ENCODE measurements around the gene MAP6. TPM values are rescaled to one million over a fixed set of nuclear protein-coding genes. Genes with fewer than 3 reads are reported as not detected.
A peak's percentile ranks its signal among the peaks of the same experiment; 100 is the strongest.

MAP6 gene
- total and polyA plus RNA-seq, 10 of the 15 experiments (the other 5 are each of a cell fraction or from before 2014, with no cell fraction given) = 0.06 to 0.19 (median 0.11) TPM; not detected in 5

DNA sequence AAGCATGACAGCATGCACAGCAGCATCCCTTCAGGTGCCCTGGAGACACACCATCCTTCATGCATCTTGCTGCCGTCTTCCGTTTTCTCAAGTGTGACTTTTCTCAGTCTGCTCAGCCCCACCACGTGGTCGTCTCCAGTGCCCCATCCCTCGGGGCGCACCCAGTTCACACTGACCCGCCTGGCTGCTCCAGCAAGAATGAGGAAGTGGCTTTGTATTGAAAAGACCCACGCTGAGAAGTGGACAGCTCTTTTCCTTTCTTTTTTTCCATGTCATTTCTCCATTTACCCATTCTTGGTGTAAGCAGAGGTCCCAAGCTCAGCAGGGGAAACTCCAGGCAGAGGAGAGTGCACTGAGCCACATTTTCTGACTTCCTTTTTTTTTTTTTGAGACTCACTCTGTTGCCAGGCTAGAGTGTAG, 92.3 kb downstream of the MAP6 start (continued):
- no peak for TF ChIP-seq EZH2 (IDR thresholded peaks at IDR 0.05; ENCODE audit: borderline replicate concordance, control insufficient read depth, low read depth, low read length)
- TF ChIP-seq JUND (IDR thresholded peaks at IDR 0.05; ENCODE audit: low read depth, low read length) = no peak
- 0 out of 2 replicates have a peak, but pooled peaks have one; percentile 12 for TF ChIP-seq ATF7 (IDR thresholded peaks at IDR 0.05; ENCODE audit: low read depth)
- no peak for TF ChIP-seq CBFB (IDR thresholded peaks at IDR 0.05; ENCODE audit: low read depth)
- TF ChIP-seq RELA (IDR thresholded peaks at IDR 0.05; ENCODE audit: borderline replicate concordance, partially characterized antibody) = no peak
- no peak for TF ChIP-seq YY1 (IDR thresholded peaks at IDR 0.05; ENCODE audit: low read depth, low read length)
- TF ChIP-seq, protein P1, sequence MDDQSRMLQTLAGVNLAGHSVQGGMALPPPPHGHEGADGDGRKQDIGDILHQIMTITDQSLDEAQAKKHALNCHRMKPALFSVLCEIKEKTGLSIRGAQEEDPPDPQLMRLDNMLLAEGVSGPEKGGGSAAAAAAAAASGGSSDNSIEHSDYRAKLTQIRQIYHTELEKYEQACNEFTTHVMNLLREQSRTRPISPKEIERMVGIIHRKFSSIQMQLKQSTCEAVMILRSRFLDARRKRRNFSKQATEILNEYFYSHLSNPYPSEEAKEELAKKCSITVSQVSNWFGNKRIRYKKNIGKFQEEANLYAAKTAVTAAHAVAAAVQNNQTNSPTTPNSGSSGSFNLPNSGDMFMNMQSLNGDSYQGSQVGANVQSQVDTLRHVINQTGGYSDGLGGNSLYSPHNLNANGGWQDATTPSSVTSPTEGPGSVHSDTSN (IDR thresholded peaks at IDR 0.05; ENCODE audit: insufficient replicate concordance, low read depth, low read length) = no peak
- no peak for TF ChIP-seq STAT3 (IDR thresholded peaks at IDR 0.05; ENCODE audit: low read depth, low read length)
- TF ChIP-seq, protein P2, sequence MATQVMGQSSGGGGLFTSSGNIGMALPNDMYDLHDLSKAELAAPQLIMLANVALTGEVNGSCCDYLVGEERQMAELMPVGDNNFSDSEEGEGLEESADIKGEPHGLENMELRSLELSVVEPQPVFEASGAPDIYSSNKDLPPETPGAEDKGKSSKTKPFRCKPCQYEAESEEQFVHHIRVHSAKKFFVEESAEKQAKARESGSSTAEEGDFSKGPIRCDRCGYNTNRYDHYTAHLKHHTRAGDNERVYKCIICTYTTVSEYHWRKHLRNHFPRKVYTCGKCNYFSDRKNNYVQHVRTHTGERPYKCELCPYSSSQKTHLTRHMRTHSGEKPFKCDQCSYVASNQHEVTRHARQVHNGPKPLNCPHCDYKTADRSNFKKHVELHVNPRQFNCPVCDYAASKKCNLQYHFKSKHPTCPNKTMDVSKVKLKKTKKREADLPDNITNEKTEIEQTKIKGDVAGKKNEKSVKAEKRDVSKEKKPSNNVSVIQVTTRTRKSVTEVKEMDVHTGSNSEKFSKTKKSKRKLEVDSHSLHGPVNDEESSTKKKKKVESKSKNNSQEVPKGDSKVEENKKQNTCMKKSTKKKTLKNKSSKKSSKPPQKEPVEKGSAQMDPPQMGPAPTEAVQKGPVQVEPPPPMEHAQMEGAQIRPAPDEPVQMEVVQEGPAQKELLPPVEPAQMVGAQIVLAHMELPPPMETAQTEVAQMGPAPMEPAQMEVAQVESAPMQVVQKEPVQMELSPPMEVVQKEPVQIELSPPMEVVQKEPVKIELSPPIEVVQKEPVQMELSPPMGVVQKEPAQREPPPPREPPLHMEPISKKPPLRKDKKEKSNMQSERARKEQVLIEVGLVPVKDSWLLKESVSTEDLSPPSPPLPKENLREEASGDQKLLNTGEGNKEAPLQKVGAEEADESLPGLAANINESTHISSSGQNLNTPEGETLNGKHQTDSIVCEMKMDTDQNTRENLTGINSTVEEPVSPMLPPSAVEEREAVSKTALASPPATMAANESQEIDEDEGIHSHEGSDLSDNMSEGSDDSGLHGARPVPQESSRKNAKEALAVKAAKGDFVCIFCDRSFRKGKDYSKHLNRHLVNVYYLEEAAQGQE (IDR thresholded peaks at IDR 0.05; ENCODE audit: low read depth, low read length) = no peak
- TF ChIP-seq CHD4 (IDR thresholded peaks at IDR 0.05) = no peak
- no peak for TF ChIP-seq EGR1 (IDR thresholded peaks at IDR 0.05; ENCODE audit: borderline replicate concordance in 1 of 2, low read depth in 2 of 2, low read length in 2 of 2)
- no peak for TF ChIP-seq ZNF24 (IDR thresholded peaks at IDR 0.05)
- TF ChIP-seq, protein P3, sequence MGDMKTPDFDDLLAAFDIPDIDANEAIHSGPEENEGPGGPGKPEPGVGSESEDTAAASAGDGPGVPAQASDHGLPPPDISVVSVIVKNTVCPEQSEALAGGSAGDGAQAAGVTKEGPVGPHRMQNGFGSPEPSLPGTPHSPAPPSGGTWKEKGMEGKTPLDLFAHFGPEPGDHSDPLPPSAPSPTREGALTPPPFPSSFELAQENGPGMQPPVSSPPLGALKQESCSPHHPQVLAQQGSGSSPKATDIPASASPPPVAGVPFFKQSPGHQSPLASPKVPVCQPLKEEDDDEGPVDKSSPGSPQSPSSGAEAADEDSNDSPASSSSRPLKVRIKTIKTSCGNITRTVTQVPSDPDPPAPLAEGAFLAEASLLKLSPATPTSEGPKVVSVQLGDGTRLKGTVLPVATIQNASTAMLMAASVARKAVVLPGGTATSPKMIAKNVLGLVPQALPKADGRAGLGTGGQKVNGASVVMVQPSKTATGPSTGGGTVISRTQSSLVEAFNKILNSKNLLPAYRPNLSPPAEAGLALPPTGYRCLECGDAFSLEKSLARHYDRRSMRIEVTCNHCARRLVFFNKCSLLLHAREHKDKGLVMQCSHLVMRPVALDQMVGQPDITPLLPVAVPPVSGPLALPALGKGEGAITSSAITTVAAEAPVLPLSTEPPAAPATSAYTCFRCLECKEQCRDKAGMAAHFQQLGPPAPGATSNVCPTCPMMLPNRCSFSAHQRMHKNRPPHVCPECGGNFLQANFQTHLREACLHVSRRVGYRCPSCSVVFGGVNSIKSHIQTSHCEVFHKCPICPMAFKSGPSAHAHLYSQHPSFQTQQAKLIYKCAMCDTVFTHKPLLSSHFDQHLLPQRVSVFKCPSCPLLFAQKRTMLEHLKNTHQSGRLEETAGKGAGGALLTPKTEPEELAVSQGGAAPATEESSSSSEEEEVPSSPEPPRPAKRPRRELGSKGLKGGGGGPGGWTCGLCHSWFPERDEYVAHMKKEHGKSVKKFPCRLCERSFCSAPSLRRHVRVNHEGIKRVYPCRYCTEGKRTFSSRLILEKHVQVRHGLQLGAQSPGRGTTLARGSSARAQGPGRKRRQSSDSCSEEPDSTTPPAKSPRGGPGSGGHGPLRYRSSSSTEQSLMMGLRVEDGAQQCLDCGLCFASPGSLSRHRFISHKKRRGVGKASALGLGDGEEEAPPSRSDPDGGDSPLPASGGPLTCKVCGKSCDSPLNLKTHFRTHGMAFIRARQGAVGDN (IDR thresholded peaks at IDR 0.05) = peak; percentile 50
- no peak for TF ChIP-seq STAT1 (conservative IDR thresholded peaks at IDR 0.05)
- TF ChIP-seq NFXL1 (IDR thresholded peaks at IDR 0.05; ENCODE audit: borderline replicate concordance) = no peak
- no peak for TF ChIP-seq KLF5 (IDR thresholded peaks at IDR 0.05; ENCODE audit: partially characterized antibody)
- peak; percentile 71; the same call in 1 of the 2 replicates for TF ChIP-seq NBN (IDR thresholded peaks at IDR 0.05)
- no peak for TF ChIP-seq CBX5 (IDR thresholded peaks at IDR 0.05; ENCODE audit: low read depth)
- TF ChIP-seq FOXM1 (IDR thresholded peaks at IDR 0.05; ENCODE audit: low read depth, low read length) = no peak
- peak in 1 of 2 experiments; percentile 14; a peak in 1 of 4 replicates for TF ChIP-seq BHLHE40 (IDR thresholded peaks at IDR 0.05; ENCODE audit: borderline replicate concordance in 1 of 2, low read depth in 2 of 2, low read length in 1 of 2)
- TF ChIP-seq RFX5 (IDR thresholded peaks at IDR 0.05; ENCODE audit: low read depth, low read length) = no peak
- TF ChIP-seq ZNF217 (IDR thresholded peaks at IDR 0.05) = no peak
- no peak for TF ChIP-seq CBX3 (IDR thresholded peaks at IDR 0.05; ENCODE audit: borderline replicate concordance, low read depth)
- no peak for TF ChIP-seq WRNIP1 (IDR thresholded peaks at IDR 0.05; ENCODE audit: borderline replicate concordance, low read depth, low read length)
- TF ChIP-seq KDM1A (IDR thresholded peaks at IDR 0.05; ENCODE audit: borderline replicate concordance) = no peak

Data from GM12878 (cell line).